Sciatic nerve (tissue), 2 donors: ENCODE data around the gene MLLT3. TPM values are rescaled to one million over a fixed set of nuclear protein-coding genes. Genes with fewer than 3 reads are reported as not detected.

ENCODE experiments used
- ATAC-seq: fragments of 200-7000 bp; cut with Tn5 transposase; one replicate; pipeline ENCODE4 v1.9.1; 2020; ENCODE audit warnings: mild to moderate bottlenecking, moderate library complexity
- DNase-seq: peaks from one replicate; pipeline ENCODE4 v3.0.0-alpha.2; 2020; ENCODE audit warnings: low spot score
- intact Hi-C: fragments of 100-400 bp; cut with DNase I; formaldehyde crosslinking; loops from one replicate; pipeline ENCODE4 v1.14.2; 2022
- total RNA-seq: library from RNA; stranded (reverse); fragmentation: NEBNext Ultra II Directional; extraction: Animal tissue kit (Norgen Biotek cat#: 25700); gene quantifications from one replicate; pipeline ENCODE4 v1.2.1, GENCODE V29; 2021
- donor health status: DM: no; HTN: no; CAD: no.
- donor health status: DM: no; HTN: no; CAD: no.

The MLLT3 gene
- total RNA-seq, 1 donor from 2014 or later: 19.3 TPM

GRCh38 chr9:20632705-20633104, 10.4 kb upstream of the MLLT3 start:
- intact Hi-C loops: no loop called here
- no peak for ATAC-seq
- no peak for DNase-seq

- ATAC-seq (no peak), DNase-seq (no peak)
- intact Hi-C loops: no loop called here
These were observed 8.1 kb upstream of the MLLT3 start for GRCh38 chr9:20630241-20630943.

- intact Hi-C loops: loop anchor here (10.0 kb wide), 1 partner anchor 60 kb away; the partner anchor contains the start of gene FOCAD
- DNase-seq (no peak), ATAC-seq (no peak)
These were observed 2.7 kb upstream of the MLLT3 start for GRCh38 chr9:20625003-20625349.

- ATAC-seq (peak; percentile 37), DNase-seq (peak; percentile 64)
- intact Hi-C loops: loop anchor here (5.0 to 10.0 kb wide), 2 partner anchors 60 to 267 kb away; partner anchors contain the start of gene FOCAD
These were observed 2.1 kb upstream of the MLLT3 start for GRCh38 chr9:20624201-20625002.

- DNase-seq (no peak), ATAC-seq (no peak)
- intact Hi-C loops: loop anchor here (5.0 to 10.0 kb wide), 2 partner anchors 61 to 266 kb away; partner anchors contain the start of gene FOCAD
These were observed 1.4 kb upstream of the MLLT3 start for GRCh38 chr9:20623748-20624124.

GRCh38 chr9:20623021-20623747, 885 bp upstream of the MLLT3 start:
- DNase-seq (peak; percentile 60), ATAC-seq (peak; percentile 20)
- intact Hi-C loops: loop anchor here (5.0 to 10.0 kb wide), 2 partner anchors 62 to 266 kb away; partner anchors contain the start of gene FOCAD

- DNase-seq (peak; percentile 88), ATAC-seq (peak; percentile 76)
- intact Hi-C loops: loop anchor here (5.0 to 10.0 kb wide), 2 partner anchors 63 to 264 kb away; partner anchors contain the start of gene FOCAD
These were observed 599 bp downstream of the MLLT3 start for GRCh38 chr9:20621471-20622329.

- peak; percentile 3 for ATAC-seq
- peak; percentile 63 for DNase-seq
- intact Hi-C loops: loop anchor here (5.0 to 10.0 kb wide), 2 partner anchors 64 to 264 kb away; partner anchors contain the start of gene FOCAD
These were observed 1.4 kb downstream of the MLLT3 start for GRCh38 chr9:20620650-20621470.

- DNase-seq: no peak
- intact Hi-C loops: loop anchor here (5.0 to 10.0 kb wide), 2 partner anchors 65 to 262 kb away; partner anchors contain the start of gene FOCAD
- no peak for ATAC-seq
These were observed 2.7 kb downstream of the MLLT3 start for GRCh38 chr9:20619487-20620200.

GRCh38 chr9:20618361-20618802, 3.9 kb downstream of the MLLT3 start:
- DNase-seq (no peak), ATAC-seq (no peak)
- intact Hi-C loops: no loop called here

GRCh38 chr9:20616808-20617207, 5.5 kb downstream of the MLLT3 start:
- intact Hi-C loops: no loop called here
- ATAC-seq (no peak), DNase-seq (no peak)

- ATAC-seq (no peak), DNase-seq (no peak)
- intact Hi-C loops: no loop called here
These were observed 7.6 kb downstream of the MLLT3 start for GRCh38 chr9:20614602-20615216.

- DNase-seq (no peak), ATAC-seq (peak; percentile 38)
- intact Hi-C loops: no loop called here
These were observed 10.5 kb downstream of the MLLT3 start for GRCh38 chr9:20611691-20612287.

GRCh38 chr9:20610591-20610990, 11.7 kb downstream of the MLLT3 start:
- no peak for DNase-seq
- no peak for ATAC-seq
- intact Hi-C loops: no loop called here

- ATAC-seq (no peak), DNase-seq (no peak)
- intact Hi-C loops: no loop called here
These were observed 13.7 kb downstream of the MLLT3 start for GRCh38 chr9:20608582-20608981.

- DNase-seq (no peak), ATAC-seq (no peak)
- intact Hi-C loops: no loop called here
These were observed 15.6 kb downstream of the MLLT3 start for GRCh38 chr9:20606652-20607051.
